DMS153 treated with DMSO at 0.1 percent for 48 hours (cell line): ENCODE results near the gene LRP4.
"Not testable (repeated sequence)": the region's sequence is repeated elsewhere in the genome, so short reads cannot be mapped to it uniquely, and the experiment has no call there.

Experiments used
- DNase-seq: peaks from one replicate; lab custom pipeline; 2025; ENCODE audit not compliant: unreplicated experiment; lab: John Stamatoyannopoulos, UW

LRP4 gene, protein sequence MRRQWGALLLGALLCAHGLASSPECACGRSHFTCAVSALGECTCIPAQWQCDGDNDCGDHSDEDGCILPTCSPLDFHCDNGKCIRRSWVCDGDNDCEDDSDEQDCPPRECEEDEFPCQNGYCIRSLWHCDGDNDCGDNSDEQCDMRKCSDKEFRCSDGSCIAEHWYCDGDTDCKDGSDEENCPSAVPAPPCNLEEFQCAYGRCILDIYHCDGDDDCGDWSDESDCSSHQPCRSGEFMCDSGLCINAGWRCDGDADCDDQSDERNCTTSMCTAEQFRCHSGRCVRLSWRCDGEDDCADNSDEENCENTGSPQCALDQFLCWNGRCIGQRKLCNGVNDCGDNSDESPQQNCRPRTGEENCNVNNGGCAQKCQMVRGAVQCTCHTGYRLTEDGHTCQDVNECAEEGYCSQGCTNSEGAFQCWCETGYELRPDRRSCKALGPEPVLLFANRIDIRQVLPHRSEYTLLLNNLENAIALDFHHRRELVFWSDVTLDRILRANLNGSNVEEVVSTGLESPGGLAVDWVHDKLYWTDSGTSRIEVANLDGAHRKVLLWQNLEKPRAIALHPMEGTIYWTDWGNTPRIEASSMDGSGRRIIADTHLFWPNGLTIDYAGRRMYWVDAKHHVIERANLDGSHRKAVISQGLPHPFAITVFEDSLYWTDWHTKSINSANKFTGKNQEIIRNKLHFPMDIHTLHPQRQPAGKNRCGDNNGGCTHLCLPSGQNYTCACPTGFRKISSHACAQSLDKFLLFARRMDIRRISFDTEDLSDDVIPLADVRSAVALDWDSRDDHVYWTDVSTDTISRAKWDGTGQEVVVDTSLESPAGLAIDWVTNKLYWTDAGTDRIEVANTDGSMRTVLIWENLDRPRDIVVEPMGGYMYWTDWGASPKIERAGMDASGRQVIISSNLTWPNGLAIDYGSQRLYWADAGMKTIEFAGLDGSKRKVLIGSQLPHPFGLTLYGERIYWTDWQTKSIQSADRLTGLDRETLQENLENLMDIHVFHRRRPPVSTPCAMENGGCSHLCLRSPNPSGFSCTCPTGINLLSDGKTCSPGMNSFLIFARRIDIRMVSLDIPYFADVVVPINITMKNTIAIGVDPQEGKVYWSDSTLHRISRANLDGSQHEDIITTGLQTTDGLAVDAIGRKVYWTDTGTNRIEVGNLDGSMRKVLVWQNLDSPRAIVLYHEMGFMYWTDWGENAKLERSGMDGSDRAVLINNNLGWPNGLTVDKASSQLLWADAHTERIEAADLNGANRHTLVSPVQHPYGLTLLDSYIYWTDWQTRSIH (N-terminal part only)

DNA sequence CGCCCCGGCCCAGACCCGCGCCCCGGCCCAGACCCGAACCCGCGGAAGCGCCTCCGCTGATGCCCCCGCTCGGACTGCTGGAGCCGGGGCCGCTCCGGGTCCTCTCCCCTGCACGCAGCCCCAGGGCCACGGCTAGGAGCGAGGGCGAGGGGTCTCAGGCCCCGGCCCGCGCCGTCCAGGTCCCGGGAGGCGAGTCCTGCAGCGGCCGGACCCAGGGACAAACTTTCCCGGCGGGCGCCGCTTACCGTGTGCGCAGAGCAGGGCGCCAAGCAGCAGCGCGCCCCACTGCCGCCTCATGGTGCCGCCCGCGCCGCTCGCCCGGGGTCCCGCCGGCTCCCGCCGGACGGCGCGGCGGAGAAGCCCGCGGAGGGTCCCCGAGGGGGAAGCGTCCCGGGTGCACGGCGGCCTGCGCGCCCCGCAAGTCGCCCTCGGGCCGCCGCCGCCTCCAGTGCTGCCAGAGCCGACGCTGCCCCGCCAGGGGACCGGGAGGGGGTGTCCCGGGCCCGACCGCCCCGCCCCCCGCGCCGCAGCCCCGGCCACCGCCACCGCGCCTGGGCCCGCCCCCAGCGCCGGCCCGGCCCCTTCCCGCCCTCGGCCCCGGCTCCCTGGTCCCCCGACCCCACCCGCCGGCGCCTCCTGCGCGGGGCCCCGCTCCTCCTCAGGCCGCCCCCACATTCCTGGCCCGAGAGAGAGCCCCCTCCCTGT lies at the start of gene LRP4:
TSS of gene LRP4 (minus strand) at position 468 of the 705 bp plus-strand sequence. CDS start at position 297, 171 bp downstream.
- DNase-seq: no peak

DNA sequence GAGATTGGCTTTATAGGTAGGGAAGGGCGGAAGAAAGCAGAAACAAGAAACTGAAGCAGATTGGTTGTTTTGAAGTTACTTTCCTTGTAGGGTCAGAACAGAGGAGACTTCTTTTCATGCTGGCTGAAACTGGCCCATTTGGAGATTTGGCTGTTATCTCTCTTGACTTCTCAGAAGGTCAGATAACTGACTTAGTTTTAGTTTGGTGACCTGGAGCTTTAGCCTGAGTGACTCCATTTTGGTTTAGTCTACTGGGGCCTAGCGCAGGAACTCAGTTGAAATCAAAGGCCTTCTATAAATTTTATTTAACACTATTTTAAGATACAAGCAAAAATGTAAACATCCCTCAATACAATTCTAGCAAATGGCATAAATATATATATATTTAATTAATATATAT lies 49.6 kb upstream of the LRP4 start:
- DNase-seq: no peak

DNA sequence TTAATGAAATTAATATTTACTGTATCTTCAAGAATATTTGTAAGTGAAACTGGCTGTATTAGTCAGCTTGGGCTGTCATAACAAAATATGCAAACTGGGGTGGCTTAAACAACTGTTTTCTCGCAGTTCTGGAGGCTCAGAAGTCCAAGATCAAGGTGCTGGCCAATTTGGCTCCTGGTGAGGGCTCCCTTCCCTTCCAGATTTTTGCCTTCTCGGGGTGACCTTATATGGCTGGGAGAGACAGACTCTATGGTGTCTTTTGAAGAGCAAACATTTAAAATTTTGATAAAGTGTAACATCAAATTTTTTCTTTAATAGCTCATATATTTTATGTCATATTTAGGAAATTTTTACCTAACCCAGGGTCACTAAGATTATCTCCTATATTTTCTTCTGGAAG lies 48.4 kb upstream of the LRP4 start:
- no peak for DNase-seq

DNA sequence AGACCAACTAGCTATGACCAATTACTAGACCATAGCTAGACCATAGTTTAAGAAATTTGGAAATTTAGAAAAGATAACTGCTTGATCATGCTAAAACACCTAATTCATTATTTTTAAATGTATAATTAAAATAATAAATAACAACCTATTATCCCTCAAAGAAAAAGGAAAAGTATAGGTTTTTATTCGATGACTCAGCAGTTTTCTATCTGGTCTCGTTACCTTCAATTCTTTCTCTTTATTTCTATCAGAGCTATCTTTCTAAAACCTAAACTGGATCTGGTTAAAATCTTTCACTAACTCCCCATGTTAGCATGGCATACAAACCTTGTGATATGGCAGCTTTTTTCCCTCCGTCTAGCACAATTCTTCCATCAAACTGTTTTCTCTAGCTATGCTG lies 45.5 kb upstream of the LRP4 start:
- no peak for DNase-seq

DNA sequence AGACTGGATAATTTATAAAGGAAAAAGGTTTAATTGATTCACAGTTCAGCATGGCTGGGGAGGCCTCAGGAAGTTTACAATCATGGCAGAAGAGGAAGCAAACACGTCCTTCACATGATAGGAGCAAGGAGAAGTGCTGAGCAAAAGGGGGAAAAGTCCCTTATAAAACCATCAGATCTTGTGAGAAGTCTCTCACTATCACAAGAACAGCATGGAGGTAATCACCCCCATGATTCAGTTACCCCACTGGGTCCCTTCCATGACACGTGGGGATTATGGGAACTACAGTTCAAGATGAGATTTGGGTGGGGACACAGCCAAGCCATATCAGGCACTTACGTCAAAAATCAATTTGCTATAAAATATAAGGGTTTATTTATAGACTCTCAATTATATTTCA lies 43.5 kb upstream of the LRP4 start:
- DNase-seq: not testable (repeated sequence)

DNA sequence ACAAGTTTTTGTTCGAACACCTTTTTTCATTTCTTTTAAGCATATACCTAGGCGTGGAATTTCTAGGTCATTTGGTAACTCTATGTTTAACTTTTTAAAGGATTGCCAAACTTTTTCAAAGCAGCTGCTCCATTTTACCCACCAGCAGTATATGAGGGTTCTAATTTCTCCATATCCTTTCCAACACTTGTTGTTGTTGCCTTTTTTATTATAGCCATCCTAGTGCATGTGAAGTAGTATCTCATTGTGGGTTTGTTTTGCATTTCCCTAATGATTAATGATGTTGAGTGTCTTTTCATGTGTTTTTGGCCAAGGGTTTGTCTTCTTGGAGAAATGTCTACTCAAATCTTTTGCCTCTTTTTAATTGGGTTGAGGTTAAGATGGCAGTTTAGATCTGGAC lies 42.7 kb upstream of the LRP4 start:
- no peak for DNase-seq

DNA sequence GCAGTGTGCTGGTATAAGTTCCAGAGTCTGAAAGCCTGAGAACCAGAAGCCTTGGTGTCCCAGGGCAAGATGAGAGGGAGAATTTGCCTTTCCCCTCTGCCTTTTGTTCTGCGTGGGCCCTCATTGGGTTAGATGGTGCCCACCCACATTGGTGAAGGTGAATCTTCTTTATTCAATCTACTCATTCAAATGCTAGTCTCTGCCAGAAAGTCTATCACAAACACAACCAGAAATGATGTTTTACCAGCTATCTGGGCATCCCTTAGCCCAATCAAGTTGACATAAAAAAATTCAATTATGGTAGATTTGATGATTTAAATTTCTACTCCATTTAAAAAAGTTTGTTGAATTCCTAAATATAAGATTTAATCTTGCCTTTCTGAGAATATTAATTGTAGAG lies 40.4 kb upstream of the LRP4 start:
- DNase-seq: no peak

DNA sequence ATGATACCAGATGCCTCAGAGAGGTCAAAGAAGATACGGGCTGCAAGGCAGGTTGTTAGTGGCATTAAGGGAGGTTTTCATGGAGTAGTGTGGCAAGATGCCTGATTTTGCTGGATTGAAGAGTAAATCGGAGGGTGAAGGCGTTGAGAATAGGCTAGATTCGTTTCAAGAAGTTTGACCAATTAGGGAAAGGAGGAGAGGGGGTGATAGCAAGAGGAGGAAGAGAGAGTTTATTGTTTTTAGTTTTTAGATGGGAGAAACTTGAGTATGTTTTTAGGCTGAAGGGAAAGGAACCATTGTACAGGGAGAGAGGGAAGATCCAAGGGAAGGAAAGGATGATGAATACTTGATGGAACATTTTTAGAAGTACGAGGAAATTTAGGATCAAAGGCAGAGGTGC lies 34.7 kb upstream of the LRP4 start:
- DNase-seq: no peak

DNA sequence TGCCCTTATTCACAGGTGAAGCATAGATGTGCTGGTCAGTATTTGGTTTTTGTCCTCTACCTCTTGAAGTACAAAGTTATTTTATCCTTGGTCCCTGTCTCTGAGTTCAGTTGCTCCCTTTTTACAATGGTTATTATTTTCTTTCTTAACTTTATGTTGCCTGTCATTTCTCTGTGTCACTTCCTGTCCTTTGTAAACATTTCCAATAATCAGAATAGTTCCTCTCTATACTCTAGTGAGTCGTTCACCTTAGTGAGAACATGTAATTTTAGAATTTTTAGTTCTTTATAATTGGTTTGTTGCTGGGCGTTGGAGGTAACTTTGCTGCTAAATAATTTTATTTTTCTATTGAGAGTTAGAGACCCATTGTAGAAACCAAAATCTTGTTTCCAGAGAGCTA lies 34.2 kb upstream of the LRP4 start:
- DNase-seq: no peak

DNA sequence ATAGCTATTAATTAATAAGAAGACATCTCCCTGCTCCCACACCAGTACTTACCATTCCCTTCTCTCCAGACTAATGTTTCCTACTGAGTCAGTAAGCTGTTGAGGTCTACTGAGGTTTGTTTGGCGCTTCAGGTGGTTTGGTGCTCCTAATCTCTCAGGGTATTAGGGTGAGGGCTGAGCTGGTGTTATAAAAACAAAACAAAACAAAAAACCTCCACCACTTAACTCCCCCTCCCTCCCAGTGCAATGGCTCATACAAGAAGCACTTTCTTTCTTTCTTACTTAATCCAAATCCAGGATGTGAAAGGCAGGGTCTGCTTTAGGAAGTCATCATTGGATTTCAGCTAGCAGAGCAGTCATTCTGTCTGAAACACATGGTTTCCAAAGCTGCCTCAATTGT lies 33.5 kb upstream of the LRP4 start:
- DNase-seq: no peak

DNA sequence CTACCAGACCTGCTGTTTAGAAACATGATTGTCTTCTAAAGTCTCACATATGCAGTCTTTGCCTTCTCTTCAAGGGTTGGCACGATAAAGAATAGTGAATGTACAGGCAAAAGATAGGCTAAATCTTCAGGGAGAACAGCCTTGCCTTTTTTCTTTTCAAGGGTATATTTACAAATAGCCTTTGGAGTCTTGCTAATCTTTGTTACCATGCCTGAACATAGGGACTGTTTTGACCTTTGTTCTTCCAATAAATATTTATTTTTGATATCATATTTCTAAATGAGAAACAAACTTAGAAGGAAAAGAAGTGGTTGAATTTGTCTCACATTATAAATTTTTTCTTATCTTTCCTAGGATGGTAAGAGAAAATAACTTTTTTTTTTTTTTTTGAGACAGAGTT lies 30.9 kb upstream of the LRP4 start:
- DNase-seq: no peak

DNA sequence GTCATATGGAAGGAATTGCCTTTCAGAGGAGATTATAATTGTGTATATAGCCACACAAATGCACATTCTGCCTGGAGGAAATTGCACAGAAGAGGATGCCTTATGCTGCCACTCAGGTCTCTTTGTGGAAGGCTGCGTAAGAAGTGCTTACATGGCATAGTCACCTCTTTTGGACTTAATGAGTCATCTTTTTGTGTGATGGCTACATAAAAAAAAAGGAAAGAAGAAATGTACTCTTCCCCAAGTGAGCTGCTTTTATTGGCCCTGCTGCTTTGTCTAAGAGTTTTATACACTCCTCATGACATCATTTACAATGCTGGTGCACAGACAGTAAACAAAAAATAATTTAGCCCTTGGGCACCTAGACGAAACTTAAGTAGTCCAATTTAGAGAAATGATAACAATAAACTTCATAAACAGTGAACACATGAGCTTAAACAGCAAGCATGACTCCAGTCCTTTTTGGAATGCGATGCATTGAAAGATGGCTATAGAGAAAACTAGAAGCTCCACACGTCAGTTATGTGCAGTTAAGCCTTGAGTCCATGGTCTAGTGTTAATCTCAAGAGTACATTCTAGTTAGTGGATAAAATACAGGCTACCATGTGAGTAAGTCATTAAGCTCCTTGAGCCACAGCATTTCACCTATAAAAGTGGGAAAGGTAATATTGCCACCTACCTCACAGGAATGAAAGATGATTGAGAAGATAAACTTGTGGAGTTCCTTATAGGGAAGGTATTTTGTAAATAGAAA lies 30.2 kb upstream of the LRP4 start:
- DNase-seq: peak; percentile 59

DNA sequence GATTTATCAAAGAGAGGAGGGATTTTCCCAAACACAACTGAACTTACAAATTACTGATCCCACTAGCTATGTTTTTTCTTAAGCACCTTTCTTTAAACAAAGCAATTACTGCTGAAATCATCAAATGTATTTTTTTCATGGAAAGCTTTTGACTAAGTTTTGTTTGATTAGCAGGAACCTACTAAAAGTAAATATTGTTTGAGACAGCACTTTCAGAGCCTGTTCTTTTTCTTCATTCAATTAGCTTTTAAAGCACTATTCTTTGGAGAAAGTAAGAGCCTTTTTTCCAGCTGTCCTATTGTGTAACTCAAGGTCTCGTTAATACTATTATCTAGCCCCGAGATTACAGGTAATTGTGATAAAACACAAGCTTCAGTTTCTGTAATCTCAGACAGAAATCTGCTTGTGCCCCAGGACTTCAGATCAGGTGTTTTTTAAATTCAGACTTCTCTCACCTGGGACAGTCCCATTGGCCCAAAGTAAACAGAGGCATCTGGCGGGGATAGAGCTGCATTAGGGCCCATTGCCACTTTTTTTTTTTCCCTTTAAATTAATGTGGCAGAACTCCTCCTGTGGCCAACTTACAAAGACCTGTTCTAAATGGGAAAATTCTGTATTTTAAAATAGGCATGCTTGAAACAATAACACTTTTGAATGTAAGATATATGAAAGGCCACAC lies 29.2 kb upstream of the LRP4 start:
- peak; percentile 48 for DNase-seq

DNA sequence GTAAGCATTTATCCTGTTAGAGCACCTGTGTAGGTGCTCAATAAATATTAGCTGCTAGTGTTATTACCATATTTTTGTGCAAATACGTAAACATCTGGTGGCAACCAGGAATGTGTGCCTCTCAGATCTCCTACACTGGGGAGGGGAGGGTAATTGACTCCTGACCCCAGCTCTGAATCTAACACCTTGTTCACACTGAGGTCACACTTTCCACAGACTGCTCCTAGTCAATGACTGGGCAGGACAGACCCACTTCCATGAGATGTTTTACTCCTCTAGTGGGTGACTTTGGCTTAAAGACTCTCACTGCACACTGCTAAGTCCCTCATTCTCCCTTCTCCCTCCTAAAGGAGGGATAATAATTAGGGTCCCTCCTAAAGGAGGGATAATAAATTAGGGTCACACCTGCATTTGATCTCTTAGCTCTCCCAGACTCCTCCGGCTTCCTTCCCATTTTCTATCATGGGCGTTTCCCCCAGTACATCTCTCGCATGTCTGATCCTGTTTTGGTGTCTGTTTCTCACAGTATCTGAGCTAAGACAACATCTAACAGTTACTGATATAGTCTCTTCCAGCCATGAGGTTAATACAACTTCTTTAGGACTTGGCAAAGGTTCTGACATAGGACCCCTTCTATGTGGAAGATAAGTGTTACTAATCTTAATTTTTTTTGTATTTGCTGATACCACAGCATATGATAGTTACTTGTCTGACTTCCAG lies 26.2 kb upstream of the LRP4 start:
- no peak for DNase-seq

DNA sequence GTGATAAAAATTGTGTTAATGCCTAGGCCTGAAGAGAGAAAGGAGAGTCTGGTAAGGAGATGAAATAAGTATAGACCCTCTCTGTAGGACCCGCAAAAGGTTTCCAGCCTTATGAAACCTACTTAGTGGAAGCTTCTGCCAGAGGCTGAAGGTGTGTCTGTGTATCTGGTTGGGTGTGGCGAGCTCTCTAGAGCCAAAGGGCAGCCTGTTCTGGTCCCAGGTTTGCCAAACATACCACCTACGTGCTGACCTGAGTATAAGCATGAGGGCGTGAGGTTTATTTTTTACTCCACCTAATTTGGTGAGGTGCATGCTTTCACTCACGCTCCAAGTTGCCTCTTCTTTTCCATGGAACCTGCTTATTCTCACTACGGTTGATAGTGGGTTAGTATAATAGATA lies 23.8 kb upstream of the LRP4 start:
- DNase-seq: no peak

DNA sequence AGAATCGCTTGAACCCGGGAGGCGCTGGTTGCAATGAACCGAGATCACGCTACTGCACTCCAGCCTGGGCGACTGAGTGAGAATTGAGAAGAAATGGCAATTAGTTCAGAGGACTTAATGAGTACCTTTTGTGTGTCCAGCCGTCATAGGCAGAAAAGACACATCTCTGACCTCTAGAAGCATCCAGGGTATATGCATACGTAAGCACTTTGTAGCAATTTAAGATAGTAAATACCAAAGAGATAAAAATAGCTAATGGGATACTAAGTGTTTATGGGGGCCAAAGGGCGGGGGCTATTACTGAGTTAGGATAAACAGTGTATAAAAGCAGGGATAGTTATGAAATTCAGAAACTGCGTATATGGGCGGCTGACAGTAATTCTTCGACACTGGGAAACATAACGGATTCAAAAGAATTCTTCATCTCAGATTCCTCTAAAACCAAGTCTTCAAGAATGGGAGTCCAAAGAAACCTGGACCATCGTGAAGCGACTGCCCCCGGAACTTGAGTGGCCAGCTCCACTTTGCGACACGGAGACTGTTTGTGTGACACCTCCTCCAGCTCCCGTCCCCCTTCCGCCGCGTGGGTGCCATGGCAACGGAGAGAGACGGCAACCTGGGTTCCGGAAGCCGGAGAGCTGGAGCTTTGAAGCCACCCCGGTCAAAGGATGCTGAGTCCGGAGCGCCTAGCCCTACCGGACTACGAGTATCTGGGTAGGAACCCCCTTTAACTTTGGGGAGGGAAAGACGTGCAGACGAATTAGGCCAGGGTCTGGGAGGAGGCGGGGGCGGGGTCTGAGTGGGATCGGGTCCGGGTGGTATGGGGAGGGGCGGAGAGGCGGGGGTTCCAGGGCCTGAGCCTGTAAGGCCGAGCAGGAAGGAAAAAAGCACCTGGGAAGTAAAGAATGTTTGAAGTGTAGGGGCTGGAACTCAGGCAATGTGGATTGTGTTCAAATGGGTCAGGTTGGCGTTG lies 18.1 kb upstream of the LRP4 start, which contains the start of gene CSTPP1:
TSS of gene CSTPP1 (plus strand) at position 624 of the 973 bp plus-strand sequence. CDS start at position 669, 45 bp downstream.
- peak; percentile 75 for DNase-seq

DNA sequence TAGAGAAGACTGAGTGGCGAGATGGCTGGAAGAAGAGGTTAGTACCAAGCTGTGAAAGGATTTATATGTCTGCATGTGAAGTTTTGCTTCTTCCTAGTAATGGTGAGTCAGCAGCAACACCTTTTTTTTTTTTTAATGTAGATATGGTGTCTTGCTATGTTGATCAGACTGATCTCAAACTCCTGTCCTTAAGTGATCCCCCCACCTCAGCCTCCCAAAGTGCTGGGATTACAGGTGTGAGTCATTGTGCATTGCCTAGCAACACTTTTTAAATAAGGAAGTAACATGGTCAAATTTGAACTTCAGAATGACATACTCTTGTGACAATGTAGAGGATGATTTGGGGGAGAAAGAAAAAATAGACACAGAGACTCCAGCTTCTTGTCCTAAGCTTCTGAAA lies 11.7 kb upstream of the LRP4 start:
- peak; percentile 27 for DNase-seq
